Medulla oblongata (tissue), 1 donor: ENCODE measurements around the gene SUPT20HL1.
A peak's percentile ranks its signal among the peaks of the same experiment; 100 is the strongest.
"Not testable (repeated sequence)": the region's sequence is repeated elsewhere in the genome, so short reads cannot be mapped to it uniquely, and the experiment has no call there.

ENCODE experiments used
- DNase-seq: peaks from one replicate; pipeline ENCODE4 v3.0.0-alpha.2; 2015; ENCODE audit errors: extremely low spot score

SUPT20HL1 gene

DNA sequence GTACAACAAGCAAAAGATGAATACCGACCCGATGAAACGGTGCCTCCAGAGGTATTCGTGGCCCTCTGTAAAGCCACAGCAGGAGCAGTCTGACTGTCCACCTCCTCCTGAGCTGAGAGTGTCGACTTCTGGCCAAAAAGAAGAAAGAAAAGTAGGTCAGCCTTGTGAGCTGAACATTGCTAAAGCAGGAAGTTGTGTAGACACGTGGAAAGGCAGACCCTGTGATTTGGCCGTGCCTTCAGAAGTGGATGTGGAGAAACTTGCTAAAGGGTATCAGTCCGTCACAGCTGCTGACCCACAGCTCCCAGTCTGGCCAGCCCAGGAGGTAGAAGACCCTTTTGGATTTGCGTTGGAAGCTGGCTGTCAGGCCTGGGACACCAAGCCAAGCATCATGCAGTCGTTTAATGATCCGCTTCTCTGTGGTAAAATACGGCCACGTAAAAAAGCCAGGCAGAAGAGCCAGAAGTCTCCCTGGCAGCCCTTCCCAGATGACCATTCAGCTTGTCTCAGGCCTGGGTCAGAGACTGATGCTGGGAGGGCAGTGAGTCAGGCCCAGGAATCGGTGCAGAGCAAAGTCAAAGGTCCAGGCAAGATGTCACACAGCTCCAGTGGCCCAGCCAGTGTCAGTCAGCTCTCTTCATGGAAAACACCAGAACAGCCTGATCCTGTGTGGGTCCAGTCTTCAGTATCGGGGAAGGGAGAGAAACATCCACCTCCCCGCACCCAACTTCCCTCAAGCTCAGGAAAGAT, 3.2 kb downstream of the SUPT20HL1 start:
- DNase-seq = not testable (repeated sequence)

DNA sequence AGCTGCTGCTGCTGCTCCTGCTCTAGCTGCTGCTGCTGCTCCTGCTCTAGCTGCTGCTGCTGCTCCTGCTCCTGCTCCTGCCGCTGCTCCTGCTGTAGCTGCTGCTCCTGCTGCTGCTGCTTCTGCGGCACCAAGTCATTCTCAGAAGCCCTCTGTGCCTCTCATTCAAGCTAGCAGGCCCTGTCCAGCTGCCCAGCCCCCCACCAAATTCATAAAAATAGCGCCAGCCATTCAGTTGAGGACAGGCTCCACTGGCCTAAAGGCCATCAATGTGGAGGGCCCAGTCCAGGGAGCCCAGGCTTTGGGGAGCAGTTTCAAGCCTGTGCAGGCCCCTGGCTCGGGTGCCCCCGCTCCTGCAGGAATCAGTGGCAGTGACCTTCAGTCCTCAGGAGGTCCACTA, 3.9 kb downstream of the SUPT20HL1 start:
- DNase-seq = no peak

DNA sequence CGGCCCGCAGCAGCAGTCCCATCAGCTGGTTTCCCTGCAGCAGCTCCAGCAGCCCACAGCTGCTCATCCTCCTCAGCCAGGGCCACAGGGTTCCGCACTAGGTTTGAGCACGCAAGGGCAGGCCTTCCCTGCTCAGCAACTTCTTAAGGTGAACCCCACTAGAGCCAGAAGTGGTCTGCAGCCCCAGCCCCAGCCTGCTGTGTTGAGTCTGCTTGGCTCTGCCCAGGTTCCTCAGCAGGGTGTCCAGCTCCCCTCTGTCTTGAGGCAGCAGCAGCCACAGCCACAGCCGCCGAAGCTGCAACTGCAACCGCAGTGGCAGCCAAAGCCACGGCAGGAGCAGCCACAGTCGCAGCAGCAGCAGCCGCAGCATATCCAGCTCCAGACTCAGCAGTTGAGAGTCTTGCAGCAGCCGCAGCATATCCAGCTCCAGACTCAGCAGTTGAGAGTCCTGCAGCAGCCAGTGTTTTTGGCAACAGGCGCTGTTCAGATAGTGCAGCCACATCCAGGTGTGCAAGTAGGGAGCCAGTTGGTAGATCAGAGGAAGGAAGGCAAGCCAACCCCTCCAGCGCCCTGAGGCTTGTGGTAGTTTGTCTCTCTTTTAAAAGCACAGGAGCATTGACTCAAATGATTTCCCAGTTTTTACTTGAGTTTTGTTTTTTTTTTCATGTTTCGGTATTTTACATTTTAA, 4.6 kb downstream of the SUPT20HL1 start:
- DNase-seq = no peak

DNA sequence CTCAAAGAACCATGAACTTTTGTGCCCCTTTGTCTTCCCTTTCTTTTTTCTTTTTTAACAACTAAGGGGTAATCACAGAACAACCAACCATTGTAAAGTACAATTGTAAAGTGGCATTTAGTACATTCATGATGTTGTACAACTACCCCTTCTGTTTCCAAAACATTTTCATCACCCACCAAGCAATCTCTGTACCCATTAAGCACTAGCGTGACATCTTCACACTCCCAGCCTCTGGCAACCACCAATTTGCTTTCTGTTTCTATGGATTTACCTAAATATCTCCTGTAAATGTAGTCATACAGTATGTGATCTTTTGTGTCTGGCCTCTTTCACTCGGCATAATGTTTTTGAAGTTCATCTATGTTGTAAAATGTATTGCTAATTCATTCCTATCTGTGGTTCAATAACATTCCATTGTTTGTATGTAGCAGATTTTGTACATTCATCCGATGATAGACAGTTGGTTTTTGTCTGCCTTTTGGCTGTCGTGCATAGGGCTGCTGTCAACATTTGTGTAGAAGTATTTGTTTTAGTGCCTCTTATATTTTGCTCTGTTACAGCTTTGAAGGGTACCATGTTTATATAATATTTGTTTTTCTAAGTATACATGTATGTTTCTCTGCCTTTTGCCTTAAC, 6.4 kb downstream of the SUPT20HL1 start:
- DNase-seq = not testable (repeated sequence)

- no peak for DNase-seq
Measured at GRCh38 chrX:24369816-24370215, 9.4 kb downstream of the SUPT20HL1 start.

- peak; percentile 57 for DNase-seq
Measured at GRCh38 chrX:24371391-24371972, 11.0 kb downstream of the SUPT20HL1 start.

DNA sequence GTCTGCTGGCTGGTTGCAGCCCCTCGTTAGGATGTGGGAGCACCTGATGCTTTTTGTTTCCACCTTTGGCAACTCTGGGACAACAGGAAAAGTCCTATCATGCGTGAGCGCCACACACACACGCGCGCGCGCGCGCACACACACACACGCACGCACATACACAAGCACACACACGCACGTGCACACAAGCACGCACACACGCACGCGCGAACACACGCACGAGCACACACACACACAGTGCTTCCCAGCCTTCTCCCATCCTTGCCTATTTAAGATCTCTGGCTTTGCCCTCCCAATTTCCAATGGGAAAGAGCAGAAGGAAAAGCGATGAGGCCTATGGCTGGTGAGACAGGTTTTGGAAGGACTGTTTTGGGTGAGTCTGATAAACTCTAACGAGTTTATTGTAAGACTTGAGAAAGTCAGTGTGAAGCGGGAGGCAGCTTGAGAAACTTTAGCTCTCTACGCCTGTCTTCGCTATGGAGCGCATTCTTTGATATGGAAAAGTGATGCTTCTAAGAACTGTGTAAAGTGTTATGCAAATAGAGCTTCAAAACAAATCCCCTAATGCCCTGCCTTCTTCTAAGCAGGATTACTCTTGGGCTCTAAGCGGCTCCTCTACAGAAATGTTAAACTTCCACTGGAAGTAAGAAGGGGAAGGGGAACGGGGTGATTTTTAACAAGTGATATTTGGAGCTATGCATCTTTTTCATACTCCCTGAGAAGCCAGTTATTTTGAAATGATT, 11.8 kb downstream of the SUPT20HL1 start:
- DNase-seq = no peak

GRCh38 chrX:24375600-24376131, 15.2 kb downstream of the SUPT20HL1 start:
- no peak for DNase-seq

DNA sequence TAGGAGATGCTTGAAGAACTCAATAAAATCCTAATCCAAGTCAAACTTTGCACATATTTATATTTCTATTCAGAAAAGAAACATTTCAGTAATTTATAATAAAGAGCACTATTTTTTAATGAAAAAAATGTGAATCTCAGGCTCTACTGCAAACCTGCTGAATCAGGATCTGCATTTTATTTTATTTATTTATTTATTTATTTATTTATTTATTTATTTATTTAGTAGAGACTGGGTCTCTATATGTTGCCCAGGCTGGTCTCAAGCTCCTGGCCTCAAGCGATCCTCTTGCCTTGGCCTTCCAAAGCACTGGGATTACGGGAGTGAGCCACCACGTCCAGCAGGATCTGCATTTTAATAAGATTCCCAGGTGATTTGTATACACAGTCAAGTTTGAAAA, 16.0 kb downstream of the SUPT20HL1 start:
- no peak for DNase-seq

DNA sequence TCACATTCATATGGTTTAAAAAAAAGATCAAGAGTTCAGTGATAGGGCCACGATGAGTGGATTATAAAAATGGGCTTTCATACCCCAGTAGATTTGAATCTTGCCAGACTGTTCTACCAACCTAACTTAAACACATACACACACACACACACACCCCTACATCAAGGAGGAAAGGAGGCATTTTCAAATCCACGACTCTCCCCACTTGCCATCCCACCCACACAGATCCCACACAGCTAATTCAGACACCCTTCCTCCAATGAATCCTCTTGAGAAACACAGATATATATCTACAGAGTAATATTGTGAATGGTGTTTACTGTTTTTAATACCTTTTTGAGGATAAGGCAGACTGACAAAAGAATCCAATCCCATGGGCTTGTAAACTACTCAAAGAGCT, 16.8 kb downstream of the SUPT20HL1 start:
- DNase-seq = no peak

DNA sequence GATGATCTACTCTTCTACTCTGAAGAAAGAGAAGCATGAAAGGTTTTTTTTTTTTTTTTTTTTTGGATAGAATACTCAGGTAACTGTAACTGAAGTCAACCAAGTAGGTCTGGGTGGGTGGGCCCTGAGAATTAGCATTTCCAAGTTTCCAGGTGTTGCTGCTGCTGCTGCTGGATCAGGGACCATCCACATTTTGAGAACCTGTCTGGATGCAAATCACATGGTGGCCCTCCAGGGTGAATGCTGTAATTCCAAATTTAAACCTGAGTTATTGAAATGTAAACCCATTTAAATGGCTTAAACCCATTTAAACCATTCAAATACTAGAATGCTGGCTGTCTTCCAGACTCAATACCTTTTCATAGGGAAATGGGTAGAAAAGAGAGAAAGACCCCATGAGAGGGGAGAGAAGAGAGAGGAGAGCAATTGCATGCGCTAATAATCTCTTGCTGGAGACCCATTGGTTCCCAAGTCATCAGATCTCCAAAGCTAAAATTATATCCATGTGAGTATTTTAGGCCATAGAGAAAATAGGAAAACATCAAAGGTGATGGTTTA, 17.6 kb downstream of the SUPT20HL1 start:
- DNase-seq = no peak

DNA sequence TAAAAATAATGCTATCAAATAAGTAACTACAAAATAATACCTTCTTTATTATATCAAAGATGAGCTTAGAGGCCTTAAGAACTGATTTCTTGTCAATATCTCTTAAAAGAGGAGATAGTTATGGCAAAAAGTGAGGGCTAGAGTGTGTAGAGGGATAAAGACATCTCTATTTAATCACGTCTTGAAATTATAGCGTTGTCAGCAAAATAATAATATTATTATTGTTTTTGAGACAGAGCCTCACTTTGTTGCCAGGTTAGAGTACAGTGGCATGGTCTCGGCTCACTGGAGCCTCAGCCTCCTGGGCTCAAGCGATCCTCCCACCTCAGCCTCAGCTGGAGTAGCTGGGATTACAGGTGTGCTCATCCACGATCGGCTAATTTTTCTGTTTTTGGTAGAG, 18.3 kb downstream of the SUPT20HL1 start:
- DNase-seq = no peak

GRCh38 chrX:24380262-24381187, 20.1 kb downstream of the SUPT20HL1 start:
- DNase-seq = no peak

DNA sequence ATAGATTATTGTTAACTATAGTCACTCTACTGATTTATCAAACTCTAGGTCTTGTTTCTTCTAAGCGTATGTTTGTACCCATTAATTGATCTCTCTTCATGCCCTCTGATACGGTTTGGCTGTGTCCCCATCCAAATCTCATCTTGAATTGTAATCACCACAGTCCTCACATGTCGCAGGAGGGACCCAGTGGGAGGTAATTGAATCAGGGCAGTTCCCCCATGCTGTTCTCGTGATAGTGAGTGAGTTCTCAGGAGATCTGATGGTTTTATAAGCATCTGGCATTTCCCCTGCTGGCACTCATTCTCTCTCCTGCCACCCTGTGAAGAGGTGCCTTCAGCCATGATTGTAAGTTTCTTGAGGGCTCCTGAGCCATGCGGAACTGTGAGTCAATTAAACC, 21.9 kb downstream of the SUPT20HL1 start:
- not testable (repeated sequence) for DNase-seq

- no peak for DNase-seq
Measured at GRCh38 chrX:24387724-24388123, 27.3 kb downstream of the SUPT20HL1 start.

- DNase-seq = no peak
Measured at GRCh38 chrX:24391389-24391788, 30.9 kb downstream of the SUPT20HL1 start.

GRCh38 chrX:24391843-24392242, 31.4 kb downstream of the SUPT20HL1 start:
- no peak for DNase-seq

GRCh38 chrX:24392709-24393108, 32.3 kb downstream of the SUPT20HL1 start:
- no peak for DNase-seq

DNA sequence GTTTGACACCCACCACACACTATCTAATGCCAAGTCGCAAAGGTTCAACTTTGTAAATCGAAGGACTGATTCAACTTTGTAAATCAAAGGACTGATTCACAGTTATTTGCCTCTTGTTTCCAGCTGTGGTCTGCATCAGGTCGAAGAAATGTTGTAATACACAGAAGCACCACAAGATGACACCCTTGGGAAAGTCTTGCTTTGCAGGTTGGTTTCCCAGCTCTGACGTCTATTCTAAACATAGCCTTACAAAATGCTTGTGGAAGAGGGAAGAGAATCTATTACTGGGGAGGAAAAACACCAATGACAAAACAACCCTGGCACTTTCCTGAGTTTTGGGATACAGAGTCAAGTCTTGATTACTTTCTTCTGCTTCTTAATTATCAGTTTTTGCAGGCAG, 35.3 kb downstream of the SUPT20HL1 start:
- DNase-seq = peak; percentile 85
